Astrocyte of the cerebellum (primary cell): Measurements from ENCODE around the gene RFX5.

Source experiments
- DNase-seq: peaks from one replicate; pipeline ENCODE4 v3.0.0-alpha.2; 2011; ENCODE audit warnings: low read depth
- H3K4me3 ChIP-seq: 2 replicates; pipeline ENCODE4 v1.5.1; 2011; ENCODE audit warnings: mild to moderate bottlenecking, low read depth, low read length, moderate library complexity
- CTCF ChIP-seq: IDR thresholded peaks from 2 replicates; pipeline ENCODE4 v1.5.1; 2012; ENCODE audit warnings: low read length, low read depth, moderate library complexity, mild to moderate bottlenecking; ENCODE audit errors: missing control alignments
- in situ Hi-C: cut with HindIII; loops from 2 replicates; pipeline ENCODE4 v1.10.0; 2017; ENCODE audit warnings: low sequenced_read_pairs

RFX5 gene

GRCh38 chr1:151369302-151369610, 22.2 kb upstream of the RFX5 start:
- no peak overlapping the region for H3K4me3 ChIP-seq
- DNase-seq: no peak
- in situ Hi-C loops: no loop called here

GRCh38 chr1:151368393-151369301, 21.6 kb upstream of the RFX5 start:
- no peak for TF ChIP-seq CTCF
- H3K4me3 ChIP-seq: no peak overlapping the region
- in situ Hi-C loops: no loop called here
- no peak for DNase-seq

More at GRCh38 chr1:151369302-151369610, 22.2 kb upstream of the RFX5 start:
- TF ChIP-seq CTCF: no peak

GRCh38 chr1:151367658-151368392, 20.8 kb upstream of the RFX5 start:
- H3K4me3 ChIP-seq: no peak overlapping the region
- TF ChIP-seq CTCF: no peak
- in situ Hi-C loops: no loop called here
- no peak for DNase-seq

DNA sequence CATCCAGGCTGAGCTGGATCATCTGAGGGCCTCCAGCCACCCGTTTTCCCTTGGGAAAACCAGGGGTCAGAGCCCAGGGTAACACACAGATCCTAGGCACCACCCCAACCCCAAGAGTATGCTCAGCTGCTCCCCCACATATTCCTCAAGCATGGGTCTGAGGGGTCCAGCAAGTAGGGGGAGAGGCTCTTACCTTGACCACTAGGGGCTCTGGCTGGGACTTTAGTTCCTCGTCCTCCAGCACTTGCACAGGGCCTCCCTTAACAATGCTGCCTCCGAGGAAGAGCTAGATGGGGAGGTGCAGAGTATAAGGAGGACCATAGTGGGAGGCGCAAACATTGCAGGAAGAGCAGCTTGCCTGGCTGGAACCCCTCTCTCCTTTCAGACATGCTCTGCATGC, 17.9 kb upstream of the RFX5 start:
- no peak overlapping the region for H3K4me3 ChIP-seq
- DNase-seq: no peak
- in situ Hi-C loops: no loop called here
- TF ChIP-seq CTCF: no peak

- TF ChIP-seq CTCF: no peak
- H3K4me3 ChIP-seq: no peak overlapping the region
- in situ Hi-C loops: no loop called here
- no peak for DNase-seq
These were observed 15.5 kb upstream of the RFX5 start for GRCh38 chr1:151362308-151363155.

- in situ Hi-C loops: no loop called here
- no peak for TF ChIP-seq CTCF
- no peak overlapping the region for H3K4me3 ChIP-seq
- no peak for DNase-seq
These were observed 14.8 kb upstream of the RFX5 start for GRCh38 chr1:151361883-151362282.
